ENCODE results near the gene RERE.
"Not testable (repeated sequence)": the region's sequence is repeated elsewhere in the genome, so short reads cannot be mapped to it uniquely, and the experiment has no call there.

The RERE gene

GRCh38 chr1:8639148-8639547 lies 178.3 kb downstream of the RERE start:
- no peak for DNase-seq (ENCODE audit: low read depth)

GRCh38 chr1:8633741-8634501 lies 183.5 kb downstream of the RERE start:
- no peak for DNase-seq (ENCODE audit: low read depth)

- DNase-seq (ENCODE audit: low read depth) = no peak
These were observed 185.3 kb downstream of the RERE start for GRCh38 chr1:8632102-8632501.

GRCh38 chr1:8631163-8631562 lies 186.3 kb downstream of the RERE start:
- no peak for DNase-seq (ENCODE audit: low read depth)

- no peak for DNase-seq (ENCODE audit: low read depth)
These were observed 188.0 kb downstream of the RERE start for GRCh38 chr1:8629241-8630091.

GRCh38 chr1:8628606-8629005 lies 188.8 kb downstream of the RERE start:
- DNase-seq (ENCODE audit: low read depth) = no peak

GRCh38 chr1:8627728-8628127 lies 189.7 kb downstream of the RERE start:
- no peak for DNase-seq (ENCODE audit: low read depth)

- no peak for DNase-seq (ENCODE audit: low read depth)
These were observed 191.2 kb downstream of the RERE start for GRCh38 chr1:8625981-8626898.

- no peak for DNase-seq (ENCODE audit: low read depth)
These were observed 191.9 kb downstream of the RERE start for GRCh38 chr1:8625491-8625890.

GRCh38 chr1:8623651-8624192 lies 193.7 kb downstream of the RERE start:
- DNase-seq (ENCODE audit: low read depth) = not testable (repeated sequence)

GRCh38 chr1:8621785-8622348 lies 195.6 kb downstream of the RERE start:
- not testable (repeated sequence) for DNase-seq (ENCODE audit: low read depth)

GRCh38 chr1:8621034-8621582 lies 196.3 kb downstream of the RERE start:
- DNase-seq (ENCODE audit: low read depth) = not testable (repeated sequence)

- not testable (repeated sequence) for DNase-seq (ENCODE audit: low read depth)
These were observed 197.4 kb downstream of the RERE start for GRCh38 chr1:8619917-8620502.

- DNase-seq (ENCODE audit: low read depth) = not testable (repeated sequence)
These were observed 198.0 kb downstream of the RERE start for GRCh38 chr1:8619419-8619818.

- DNase-seq (ENCODE audit: low read depth) = not testable (repeated sequence)
These were observed 200.6 kb downstream of the RERE start for GRCh38 chr1:8616791-8617190.

GRCh38 chr1:8611634-8612515 lies 205.6 kb downstream of the RERE start:
- DNase-seq (ENCODE audit: low read depth) = not testable (repeated sequence)

GRCh38 chr1:8607906-8608305 lies 209.5 kb downstream of the RERE start:
- DNase-seq (ENCODE audit: low read depth) = no peak

- peak; percentile 9 for DNase-seq (ENCODE audit: low read depth)
These were observed 213.1 kb downstream of the RERE start for GRCh38 chr1:8604041-8604945.

GRCh38 chr1:8603220-8603616 lies 214.2 kb downstream of the RERE start:
- no peak for DNase-seq (ENCODE audit: low read depth)

Measured in activated T-cell treated with anti-CD3 and anti-CD28 coated beads for 48 hours (primary cell).